GM19240 (cell line): ENCODE data around the gene BTG2.
A peak's percentile ranks its signal among the peaks of the same experiment; 100 is the strongest.

Experiments
- DNase-seq: peaks from one replicate; pipeline ENCODE4 v3.0.0; 2011; ENCODE audit warnings: low spot score; ENCODE audit not compliant: insufficient read length

Gene BTG2

GRCh38 chr1:203276408-203276807 lies 28.9 kb upstream of the BTG2 start:
- DNase-seq = no peak

GRCh38 chr1:203276916-203277545 lies 28.3 kb upstream of the BTG2 start:
- no peak for DNase-seq

- DNase-seq = no peak
Measured at GRCh38 chr1:203278082-203278884, 27.0 kb upstream of the BTG2 start.

GRCh38 chr1:203278885-203279406 lies 26.4 kb upstream of the BTG2 start:
- DNase-seq = no peak

- no peak for DNase-seq
Measured at GRCh38 chr1:203280061-203280460, 25.3 kb upstream of the BTG2 start.

GRCh38 chr1:203281033-203281432 lies 24.3 kb upstream of the BTG2 start:
- no peak for DNase-seq

GRCh38 chr1:203281851-203282661 lies 23.3 kb upstream of the BTG2 start:
- no peak for DNase-seq

GRCh38 chr1:203282720-203283542 lies 22.4 kb upstream of the BTG2 start:
- no peak for DNase-seq

- no peak for DNase-seq
Measured at GRCh38 chr1:203283597-203283996, 21.7 kb upstream of the BTG2 start.

GRCh38 chr1:203284411-203285123 lies 20.8 kb upstream of the BTG2 start:
- no peak for DNase-seq

- no peak for DNase-seq
Measured at GRCh38 chr1:203286161-203286984, 18.9 kb upstream of the BTG2 start.

GRCh38 chr1:203287109-203287893 lies 18.0 kb upstream of the BTG2 start:
- DNase-seq = peak; percentile 60

- no peak for DNase-seq
Measured at GRCh38 chr1:203287898-203288297, 17.4 kb upstream of the BTG2 start.

- no peak for DNase-seq
Measured at GRCh38 chr1:203288400-203288799, 16.9 kb upstream of the BTG2 start.

- DNase-seq = peak; percentile 46
Measured at GRCh38 chr1:203289281-203289981, 15.9 kb upstream of the BTG2 start.

- no peak for DNase-seq
Measured at GRCh38 chr1:203289982-203290260, 15.4 kb upstream of the BTG2 start.

- DNase-seq = peak; percentile 78
Measured at GRCh38 chr1:203290261-203291089, 14.8 kb upstream of the BTG2 start.
